Measurements from ENCODE around the gene KIF3C.
"Not testable (repeated sequence)": the region's sequence is repeated elsewhere in the genome, so short reads cannot be mapped to it uniquely, and the experiment has no call there.

Gene KIF3C

DNA sequence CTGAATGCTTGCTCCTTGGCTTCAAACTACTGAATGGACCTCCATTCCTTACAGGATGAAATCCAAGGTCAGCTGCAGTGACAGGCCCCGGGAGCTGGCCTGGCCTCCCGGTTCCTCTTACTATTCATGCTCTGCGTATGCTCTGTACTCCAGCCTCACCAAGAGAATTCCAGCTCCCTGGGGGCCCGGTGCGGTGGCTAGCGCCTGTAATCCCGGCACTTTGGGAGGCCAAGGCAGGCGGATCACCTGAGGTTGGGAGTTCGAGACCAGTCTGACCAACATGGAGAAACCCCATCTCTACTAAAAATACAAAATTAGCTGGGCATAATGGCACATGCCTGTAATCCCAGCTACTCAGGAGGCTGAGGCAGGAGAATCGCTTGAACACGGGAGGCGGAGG is 23.7 kb downstream of the KIF3C start:
- not testable (repeated sequence) for DNase-seq

DNA sequence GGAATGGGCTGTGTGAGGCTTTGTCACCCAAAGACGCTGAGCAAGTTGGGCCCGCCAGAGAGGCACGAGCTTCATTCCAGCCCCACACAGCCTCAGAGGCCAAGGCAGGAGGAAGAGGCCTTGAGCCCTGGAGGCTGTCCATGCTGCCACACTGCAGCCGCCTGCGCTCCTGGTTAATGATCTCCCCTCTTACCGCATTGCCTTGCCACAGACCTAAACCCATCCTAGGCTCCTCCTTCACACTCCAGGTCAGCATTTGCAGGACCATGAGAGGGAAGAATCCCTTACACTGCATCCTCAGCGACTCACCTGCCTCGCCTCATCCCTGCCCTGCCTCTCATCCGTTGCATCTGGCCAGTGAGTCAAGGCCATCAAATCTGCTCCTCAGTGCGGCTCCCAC is 24.6 kb downstream of the KIF3C start:
- no peak for DNase-seq

DNA sequence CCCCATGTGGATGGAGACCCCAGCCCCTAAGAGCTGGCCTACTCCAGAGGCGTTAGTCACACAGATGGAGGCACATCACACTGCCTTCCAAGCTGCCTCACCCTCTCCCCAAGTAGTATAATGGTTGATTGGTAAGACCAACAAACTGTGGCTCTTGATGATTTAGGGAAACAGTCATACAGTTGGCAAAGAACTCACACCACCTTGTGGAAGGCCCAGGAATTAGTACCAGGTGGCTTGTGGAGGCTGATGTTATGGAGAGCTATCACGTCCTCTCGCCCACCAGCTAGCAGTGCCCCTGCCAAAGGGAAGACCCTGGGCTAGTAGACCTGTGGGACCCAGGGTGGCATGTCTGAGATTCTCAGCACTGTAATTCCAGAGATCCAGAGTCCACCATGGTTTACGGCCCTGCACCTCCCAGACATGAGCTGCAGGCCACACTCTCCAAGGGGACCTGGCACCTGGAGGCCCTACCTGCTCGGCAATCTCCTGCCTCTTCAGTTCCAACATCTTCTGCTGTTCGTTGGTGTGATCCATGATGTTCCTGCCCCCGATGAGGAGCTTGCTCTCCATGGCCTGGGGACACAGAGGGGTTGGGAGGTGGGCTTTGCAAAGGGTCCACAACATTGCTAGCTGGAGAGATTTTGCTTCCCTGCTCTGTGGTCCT is 26.3 kb downstream of the KIF3C start:
- no peak for DNase-seq

DNA sequence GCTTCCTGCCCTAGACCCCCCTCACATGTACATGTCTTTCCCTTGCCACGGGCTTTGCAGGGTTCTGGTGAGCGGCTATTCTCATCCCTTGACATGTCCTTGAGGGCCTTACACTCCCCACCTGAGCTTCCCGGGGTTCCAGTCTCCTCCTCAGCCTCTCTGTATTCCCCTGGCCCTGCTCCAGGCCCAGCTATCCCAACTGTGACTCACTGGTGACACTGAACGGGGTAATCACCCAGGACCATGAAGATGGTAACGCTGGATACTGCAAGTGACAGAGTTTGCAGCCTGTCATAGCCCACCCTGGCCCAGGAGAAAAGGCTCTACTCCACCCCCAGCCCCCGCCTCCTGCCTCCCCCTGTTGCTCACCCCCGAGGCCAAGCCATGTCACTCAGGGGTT is 27.3 kb downstream of the KIF3C start:
- DNase-seq = no peak

DNA sequence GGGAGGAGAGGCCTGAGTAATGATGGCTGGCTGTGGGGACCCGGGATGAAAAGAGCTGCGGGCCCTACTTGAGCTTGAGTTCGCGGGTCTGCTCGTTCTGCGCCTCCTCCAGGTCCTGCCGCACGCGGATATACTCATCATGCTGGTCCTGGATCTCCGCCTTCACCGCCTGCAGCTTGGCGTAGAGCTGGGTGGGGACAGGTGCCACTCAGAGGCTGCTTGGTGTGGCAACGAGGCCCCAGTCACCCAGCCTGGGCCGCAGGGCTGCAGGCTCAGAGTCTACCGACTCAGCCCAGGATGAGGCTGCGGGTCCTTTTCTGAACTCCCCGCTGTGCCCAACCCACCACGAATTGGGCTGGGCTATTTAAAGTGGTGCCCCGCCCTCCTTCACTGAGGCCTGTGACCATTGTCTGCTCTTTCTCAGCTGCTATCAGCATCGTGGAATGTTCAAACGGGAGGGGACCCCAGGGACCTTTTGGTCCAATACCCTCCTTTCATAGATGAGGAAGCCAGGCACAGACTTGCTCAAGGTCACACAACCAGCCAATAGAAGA is 28.0 kb downstream of the KIF3C start:
- no peak for DNase-seq

DNA sequence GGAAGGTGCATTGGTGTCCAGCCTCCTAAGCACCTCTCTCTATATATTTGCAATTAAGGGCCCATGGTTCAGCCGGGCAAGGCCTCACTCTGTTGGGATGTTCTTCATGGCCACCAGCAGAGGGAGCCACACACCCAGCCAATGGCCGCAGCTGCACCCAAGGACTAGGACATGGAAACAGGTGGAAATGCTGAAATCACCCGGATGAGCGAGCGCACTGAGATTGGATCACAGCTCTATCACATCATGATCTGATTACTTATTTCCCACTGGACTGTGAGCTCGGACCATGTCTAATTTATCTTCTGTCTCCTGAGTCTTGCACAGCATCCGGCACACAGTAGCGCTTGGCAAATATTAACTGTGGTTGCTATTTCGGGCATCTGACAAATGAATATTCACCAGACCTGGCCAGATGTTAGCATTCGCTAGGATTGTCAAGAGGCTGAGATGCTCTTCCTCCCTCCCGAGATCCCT is 31.2 kb downstream of the KIF3C start:
- peak; percentile 59 to 64 for DNase-seq

DNA sequence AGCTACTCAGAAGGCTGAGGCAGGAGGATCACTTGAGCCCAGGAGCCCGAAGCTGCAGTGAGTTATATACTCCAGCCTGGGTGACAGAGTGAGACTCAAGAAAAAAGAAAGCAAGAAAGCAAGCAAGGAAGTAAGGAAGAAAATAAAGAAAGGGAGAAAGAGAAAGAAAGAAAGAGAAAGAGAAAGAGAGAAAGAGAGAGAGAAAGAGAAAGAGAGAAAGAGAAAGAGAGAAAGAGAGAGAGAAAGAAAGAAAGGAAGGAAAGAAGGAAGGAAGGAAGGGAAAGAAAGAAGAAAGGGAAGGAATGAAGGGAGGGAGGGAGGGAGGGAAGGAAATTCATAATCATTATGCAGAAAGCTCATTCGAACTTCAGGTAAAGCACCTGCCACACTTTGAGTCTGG is 33.9 kb downstream of the KIF3C start:
- no peak for DNase-seq

DNA sequence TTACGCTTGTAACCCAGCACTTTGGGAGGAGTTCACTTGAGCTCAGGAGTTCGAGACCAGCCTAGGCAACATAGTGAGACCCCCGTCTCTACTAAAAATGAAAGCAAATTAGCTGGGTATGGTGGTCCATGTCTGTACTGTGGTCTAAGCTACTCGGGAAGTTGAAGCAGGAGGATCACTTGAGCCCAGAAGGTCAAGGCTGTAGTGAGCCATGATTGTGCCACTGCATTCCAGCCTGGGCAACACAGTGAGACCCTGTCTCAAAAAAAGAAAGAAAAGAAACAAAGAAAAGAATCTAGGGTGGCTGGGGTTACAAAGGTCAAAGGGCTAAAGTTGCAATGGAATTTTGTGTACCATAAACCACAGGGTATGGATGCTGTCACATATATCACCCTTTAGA is 41.3 kb downstream of the KIF3C start:
- DNase-seq = no peak

DNA sequence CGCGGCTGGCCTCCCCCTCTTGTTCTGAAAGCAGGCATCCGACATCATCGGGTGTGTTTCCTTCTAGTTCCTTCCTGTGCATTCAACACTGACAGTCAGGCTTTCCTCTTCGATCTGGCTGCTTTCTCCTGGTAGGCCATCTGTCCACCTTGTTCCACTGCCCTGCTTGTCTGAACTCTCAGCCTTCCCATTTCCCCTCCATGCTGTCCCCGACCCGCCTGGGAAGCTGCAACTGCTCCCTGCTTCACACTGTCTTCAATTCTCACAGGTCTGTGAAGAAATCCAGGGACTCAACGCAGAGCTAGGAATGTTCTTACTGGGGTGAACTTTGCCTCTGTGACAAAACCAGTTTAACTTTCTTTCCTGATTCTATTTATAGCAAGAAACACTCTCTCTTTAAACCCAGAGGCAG is 43.0 kb downstream of the KIF3C start:
- no peak for DNase-seq

DNA sequence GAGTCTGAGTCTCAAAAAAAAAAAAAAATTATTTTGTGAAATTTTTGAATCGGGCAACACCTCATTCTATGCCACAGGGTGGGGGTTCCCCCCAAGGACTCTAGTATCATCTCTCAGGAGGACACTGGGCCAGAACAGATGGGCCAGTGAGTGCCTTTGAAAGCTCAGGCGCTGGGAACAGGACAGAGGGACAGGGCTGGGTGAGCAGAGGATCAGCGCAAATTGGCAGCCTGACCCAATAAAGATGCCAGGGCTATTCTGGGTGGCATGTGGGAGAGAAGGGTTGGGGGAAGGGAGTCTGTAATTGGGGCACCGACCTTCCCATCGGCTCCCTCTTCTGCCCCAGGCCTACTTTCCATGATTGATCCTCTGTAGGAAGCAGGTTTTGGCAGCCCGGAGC is 44.0 kb downstream of the KIF3C start:
- no peak for DNase-seq

DNA sequence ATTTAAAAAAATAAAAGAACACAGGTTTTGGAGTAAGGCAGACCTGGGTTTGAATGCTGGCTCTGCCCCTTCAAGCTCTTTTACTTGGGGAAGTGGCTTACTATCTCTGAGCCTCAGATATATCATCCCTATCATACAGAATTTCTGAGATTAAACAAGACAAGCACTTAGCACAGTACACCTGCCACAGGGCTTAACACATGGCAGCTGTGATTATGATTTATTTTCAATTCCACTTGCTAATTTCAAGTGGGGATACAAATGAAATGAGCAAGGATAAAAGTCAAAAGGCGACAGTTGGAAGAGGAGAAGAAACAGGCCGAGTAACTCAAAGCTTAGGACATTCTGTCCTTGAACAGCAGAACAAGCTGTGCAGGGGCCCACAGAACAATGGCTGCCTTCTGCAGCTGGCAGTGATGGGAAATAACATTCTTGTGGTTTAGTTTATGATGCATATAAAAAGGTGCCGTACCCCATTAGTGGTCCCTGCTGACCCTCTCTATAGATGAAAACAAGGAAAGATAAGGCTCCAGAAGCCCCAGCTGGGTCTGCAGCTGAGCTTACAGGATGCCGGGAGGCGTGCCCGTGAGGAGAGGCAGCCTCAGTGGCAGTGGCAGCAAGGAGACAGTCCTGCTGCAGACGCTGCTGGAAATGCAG is 45.3 kb downstream of the KIF3C start:
- DNase-seq = no peak

DNA sequence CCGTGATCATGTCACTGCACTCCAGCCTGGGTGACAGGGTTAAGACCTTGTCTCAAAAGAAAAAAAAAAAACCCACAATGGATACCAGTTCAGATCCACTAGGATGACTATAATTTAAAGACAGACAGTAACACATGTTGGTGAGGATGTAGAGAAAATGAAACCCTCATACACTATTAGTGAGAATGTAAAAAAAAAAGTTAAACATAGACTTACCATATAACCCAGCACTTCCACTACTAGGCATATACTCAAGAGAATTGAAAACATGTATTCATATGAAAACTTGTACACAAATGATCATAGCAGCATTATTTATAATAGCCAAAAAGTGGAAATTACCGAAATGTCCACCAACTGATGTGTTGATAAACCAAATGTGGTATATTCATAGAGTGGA is 48.7 kb downstream of the KIF3C start:
- DNase-seq = no peak

DNA sequence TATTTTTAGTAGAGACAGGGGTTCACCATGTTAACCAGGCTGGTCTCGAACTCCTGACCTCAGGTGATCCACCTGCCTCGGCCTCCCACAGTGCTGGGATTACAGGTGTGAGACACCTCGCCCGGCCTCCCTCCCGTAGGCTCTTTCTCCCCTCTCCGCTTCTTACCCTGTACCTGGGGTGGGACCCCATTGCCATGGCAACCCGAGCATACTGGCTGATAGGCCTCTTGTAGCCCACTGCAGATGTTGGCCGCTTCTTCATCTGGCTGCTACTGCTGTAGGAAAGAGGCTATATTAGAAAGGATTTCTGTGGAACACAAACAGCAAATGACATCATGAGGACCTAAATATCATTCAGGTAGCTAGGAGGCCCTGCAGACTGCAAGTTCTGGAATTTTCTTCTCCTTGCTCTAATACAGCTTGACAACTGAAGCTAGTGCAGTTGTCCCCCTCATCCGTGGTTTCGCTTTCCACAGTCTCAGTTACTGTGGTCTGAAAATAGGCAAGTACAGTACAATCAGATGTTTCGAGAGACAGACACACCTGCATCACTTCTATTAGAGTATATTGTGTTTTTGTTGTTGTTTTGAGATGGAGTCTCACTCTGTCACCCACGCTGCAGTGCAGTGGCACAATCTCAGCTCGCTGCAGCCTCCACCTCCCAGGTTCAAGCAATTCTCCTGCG is 52.4 kb downstream of the KIF3C start:
- no peak for DNase-seq

DNA sequence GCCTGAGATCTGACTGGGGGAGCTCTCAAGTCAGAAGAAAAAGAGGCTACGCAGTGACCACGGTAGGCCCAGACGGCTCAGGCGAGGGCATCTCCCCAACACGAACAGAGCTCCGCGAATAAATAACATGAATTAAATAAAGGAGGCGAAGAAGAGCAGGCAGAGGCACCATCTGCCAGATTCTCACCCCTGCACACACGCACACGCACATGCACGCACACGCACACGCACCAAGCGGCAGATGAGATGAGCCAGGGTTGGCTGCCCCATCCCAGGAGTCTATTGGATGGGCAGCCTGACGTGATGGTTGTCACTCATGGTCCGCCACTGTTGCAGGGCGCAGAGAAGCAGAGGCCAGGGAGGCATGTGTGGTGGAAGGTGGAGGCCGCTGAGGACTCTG is 53.6 kb downstream of the KIF3C start:
- no peak for DNase-seq

DNA sequence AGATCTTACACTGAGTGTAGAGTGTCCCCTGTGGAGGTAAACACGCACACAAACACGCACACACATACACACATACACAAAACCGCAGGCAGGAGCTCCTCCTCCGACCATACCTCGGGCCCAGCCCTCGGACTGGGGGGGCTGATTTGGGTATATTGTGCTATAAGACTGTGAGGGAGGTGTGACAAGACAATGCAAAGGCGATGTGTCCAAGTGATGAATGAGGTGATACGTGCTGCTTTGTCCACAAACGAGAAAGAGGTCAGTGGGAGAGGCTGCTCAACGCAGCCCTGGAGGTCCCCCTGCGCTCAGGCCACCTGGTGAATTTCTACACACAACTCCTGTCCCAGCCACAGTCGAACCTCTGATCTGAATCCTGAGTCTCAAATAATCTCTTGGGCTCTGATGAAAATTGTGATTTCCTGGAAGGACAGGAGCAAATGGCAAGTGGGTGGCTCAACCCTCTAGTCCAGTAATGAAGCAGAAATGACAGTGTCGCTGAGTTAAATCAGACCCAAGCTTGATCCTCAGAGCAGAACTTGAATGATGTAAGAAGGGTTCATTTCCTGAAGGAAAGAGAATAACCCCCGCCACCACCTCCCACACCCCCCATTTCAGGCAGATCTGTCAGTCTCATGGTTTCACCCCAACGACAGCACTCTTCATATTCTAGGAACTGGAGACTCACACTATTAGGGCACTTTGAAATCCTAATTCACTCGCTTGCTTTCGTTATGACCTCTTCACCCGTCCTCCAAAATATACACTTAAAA is 55.1 kb downstream of the KIF3C start:
- no peak for DNase-seq

DNA sequence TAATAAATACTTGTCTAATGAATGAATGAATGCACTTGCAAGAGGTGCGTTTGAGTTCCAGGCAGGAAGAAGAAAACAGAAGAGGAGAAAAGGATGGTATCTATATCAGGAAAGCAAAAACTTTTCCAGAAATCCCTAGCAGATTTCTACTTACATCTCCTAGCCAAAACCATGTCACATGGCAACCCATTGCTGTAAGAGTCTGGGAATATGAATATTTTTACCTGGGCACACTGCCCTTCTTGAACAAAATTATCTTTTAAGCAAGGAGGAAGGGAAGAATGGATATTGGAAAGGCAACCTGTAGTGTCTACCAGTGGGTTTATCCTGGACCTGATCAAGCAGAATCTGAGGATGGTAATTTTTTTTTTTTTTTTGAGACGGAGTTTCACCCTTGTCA is 59.8 kb downstream of the KIF3C start:
- DNase-seq = no peak

DNA sequence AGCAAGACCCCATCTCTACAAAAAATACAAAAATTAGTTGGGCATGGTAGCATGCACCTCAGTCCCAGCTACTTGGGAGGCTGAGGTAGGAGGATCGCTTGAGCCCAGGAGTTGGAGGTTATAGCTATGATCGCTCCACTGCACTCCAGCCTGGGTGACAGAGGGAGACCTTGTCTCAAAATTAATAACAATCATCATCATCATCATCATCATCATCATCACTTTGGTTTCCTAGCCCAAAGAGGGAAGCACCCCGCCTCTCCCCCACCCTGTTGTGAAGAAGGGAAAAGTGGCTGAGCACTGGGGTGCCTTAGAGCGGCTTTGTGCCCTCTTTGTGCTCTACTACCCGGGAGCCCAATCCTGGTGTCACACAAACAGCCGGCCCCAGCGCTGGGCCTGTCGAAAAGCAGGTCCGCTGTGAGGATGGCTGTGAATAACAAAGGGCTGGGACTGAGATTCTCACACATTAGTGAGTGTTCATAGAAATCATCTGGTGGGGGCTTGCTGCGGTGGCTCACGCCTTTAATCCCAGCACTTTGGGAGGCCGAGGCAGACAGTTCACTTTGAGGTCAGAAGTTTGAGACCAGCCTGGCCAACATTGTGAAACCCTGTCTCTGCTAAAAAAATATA is 61.4 kb downstream of the KIF3C start:
- DNase-seq = no peak

DNA sequence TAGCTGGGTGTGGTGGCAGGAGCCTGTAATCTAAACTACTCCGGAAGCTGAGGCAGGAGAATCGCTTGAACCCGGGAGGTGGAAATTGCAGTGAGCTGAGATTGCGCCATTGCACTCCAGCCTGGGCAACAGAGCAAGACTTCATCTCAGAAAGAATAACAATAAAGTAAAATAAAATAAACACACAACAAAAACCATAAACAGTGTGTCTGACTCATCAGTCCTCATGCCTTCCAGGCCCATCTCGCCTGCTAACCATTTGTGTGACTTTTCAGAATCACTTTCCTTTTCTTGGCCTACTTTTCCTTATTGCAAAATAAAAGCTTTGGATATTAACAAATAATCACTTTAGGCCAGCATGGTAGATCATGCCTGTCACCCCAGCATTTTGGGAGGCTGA is 62.0 kb downstream of the KIF3C start:
- no peak for DNase-seq

DNA sequence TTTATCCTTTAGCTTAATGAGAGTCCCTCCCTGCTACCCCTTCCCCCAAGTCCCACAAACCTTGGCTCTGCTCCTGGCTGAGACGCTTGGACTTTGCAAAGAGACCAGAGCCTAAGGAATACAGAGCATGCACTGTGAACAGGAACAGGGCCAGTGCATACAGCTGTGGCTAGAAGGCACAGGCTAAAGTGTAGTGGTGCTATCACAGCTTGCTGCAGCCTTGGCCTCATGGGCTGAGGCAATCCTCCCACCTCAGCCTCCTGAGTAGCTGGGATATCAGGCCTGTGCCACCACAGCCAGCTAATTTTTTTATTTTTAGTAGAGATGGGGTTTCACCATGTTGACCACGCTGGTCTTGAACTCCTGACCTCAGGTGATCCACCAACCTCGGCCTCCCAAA is 64.5 kb downstream of the KIF3C start:
- DNase-seq = no peak

DNA sequence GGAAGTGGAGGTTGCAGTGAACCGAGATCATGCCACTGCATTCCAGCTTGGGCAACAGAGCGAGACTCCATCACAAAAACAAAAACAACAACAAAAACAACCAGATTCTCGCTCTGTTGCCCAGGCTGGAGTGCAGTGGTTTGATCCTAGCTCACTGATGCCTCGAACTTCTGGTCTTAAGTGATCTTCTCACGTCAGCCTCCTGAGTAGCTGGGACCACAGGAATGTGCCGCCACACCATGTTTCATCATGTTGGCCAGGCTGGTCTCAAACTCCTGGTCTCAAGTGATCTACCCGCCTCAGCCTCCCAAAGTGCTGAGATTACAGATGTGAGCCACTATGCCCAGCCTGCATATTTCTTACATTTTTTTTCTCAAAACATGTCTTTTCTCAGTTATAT is 64.9 kb downstream of the KIF3C start:
- DNase-seq = not testable (repeated sequence)

DNA sequence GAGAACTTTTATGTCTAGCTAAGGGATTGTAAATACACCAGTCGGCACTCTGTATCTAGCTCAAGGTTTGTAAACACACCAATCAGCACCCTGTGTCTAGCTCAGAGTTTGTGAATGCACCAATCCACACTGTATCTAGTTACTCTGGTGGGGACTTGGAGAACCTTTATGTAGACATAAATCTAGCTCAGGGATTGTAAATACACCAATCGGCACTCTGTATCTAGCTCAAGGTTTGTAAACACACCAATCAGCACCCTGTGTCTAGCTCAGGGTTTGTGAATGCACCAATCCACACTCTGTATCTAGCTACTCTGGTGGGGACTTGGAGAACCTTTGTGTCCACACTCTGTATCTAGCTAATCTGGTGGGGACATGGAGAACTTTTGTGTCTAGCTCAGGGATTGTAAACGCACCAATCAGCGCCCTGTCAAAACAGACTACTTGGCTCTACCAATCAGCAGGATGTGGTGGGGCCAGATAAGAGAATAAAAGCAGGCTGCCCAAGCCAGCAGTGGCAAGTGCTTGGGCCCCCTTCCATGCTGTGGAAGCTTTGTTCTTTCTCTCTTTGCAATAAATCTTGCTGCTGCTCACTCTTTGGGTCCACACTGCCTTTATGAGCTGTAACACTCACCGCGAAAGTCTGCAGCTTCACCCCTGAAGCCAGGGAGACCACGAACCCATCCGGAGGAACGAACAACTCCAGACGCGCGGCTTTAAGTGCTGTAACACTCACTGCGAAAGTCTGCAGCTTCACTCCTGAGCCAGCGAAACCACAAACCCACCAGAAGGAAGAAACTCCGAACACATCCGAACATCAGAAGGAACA is 66.1 kb downstream of the KIF3C start:
- not testable (repeated sequence) for DNase-seq

DNA sequence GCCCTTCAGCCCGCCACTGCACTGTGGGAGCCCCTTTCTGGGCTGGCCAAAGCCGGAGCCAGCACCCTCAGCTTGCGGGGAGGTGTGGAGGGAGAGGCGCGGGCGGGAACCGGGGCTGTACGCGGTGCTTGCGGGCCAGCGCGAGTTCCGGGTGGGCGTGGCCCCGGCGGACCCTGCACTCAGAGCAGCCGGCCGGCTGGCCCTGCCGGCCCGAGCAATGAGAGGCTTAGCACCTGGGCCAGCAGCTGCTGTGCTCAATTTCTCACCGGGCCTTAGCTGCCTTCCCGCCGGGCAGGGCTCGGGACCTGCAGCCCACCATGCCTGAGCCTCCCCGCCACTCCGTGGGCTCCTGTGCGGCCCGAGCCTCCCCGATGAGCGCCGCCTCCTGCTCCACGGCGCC is 66.9 kb downstream of the KIF3C start:
- DNase-seq = not testable (repeated sequence)
